ENCODE data around the gene SYNPO2L.

SYNPO2L gene

DNA sequence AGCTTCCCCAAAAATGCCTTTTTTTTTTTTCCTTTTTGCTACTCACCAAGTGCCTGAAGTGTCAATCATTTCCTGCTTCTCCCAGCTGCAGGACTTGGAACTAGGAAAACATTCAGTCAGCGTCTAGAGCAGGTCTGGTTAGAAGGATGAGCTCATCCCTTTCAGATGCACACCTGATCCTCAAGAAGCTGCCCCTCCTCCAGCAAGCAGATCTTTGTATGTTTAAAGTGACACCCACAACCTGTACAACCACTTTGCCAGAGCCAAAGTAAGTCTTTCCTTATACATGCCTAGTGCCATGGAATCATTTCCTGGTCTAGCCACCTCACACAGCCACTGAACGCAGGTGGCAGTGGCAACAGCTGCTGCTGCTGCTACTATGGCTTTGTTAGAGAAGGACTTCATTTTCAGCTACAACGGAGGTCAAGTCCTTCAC lies 54.3 kb downstream of the SYNPO2L start:
- DNase-seq = no peak

- DNase-seq = no peak
Measured at GRCh38 chr10:73597346-73597745, 58.5 kb downstream of the SYNPO2L start.
